Measurements from ENCODE around the gene NRXN3. TPM values are rescaled to one million over a fixed set of nuclear protein-coding genes. Genes with fewer than 3 reads are reported as not detected.

NRXN3 gene
- total and polyA plus RNA-seq, 2 donors (not counting 1 experiment from before 2014, with no cell fraction given) = 0.83 to 34.6 TPM

DNA sequence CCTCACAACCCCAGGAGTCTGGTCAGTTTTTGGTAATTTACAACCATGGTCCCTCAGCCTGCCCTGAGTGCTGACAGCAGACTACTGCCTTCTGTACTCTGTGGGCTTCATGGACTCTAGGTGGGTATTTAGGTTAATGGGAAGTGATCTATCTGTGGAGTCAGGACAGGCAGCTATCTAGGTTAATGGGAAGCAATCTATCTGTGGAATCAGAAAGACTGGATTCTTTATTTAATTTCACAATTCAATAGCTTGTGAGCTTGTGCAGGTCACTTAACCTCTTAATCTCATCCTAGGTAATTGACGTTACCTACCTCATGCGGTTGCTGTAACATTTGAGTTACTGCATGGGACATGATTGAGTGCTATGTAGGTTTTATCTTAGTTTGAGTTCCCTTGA is 777.5 kb downstream of the NRXN3 start:
- Histone ChIP-seq H3K9me3 (ENCODE audit: control insufficient read depth, insufficient read depth, low read depth, low read length) (no peaks in the 10 kb centered on the region), H3K79me2 (ENCODE audit: control insufficient read depth, insufficient read depth, low read length) (no peaks in the 10 kb centered on the region), H2AFZ (ENCODE audit: low read length) (no peak overlapping the region), H3K36me3 (ENCODE audit: control insufficient read depth, insufficient read depth, low read length) (no peaks in the 10 kb centered on the region), H3K4me1 (ENCODE audit: control insufficient read depth, extremely low read depth, insufficient read depth, low read length) (no peaks in the 10 kb centered on the region), H3K27me3 (ENCODE audit: control insufficient read depth, insufficient read depth, low read length) (no peaks in the 10 kb centered on the region), H3K9ac (ENCODE audit: insufficient read depth, low read length) (no peak overlapping the region), H3K27ac (ENCODE audit: insufficient read depth, low read length) (no peak overlapping the region), H3K4me2 (ENCODE audit: extremely low read depth, insufficient read depth, low read length) (no peak overlapping the region), H4K20me1 (ENCODE audit: control insufficient read depth, extremely low read depth, insufficient read depth, low read length) (no peaks in the 10 kb centered on the region), H3K4me3 (replicated peaks in 1 of 4; ENCODE audit: control extremely low read depth in 1 of 4, insufficient read depth in 1 of 4, low read depth in 3 of 4, low read length in 4 of 4) (no peak overlapping the region)
- no peak for DNase-seq (ENCODE audit: low read depth in 2 of 2)
- TF ChIP-seq EZH2 (IDR thresholded peaks at IDR 0.05; ENCODE audit: low read length, missing control alignments) (no peak), CTCF (conservative IDR thresholded peaks at IDR 0.05 in 1 of 2, IDR thresholded peaks at IDR 0.05 in 1 of 2; ENCODE audit: low read depth in 1 of 2, low read length in 2 of 2) (no peak)

- Histone ChIP-seq H3K4me1 (ENCODE audit: control insufficient read depth, extremely low read depth, insufficient read depth, low read length) (no peaks in the 10 kb centered on the region), H3K4me3 (replicated peaks in 1 of 4; ENCODE audit: control extremely low read depth in 1 of 4, insufficient read depth in 1 of 4, low read depth in 3 of 4, low read length in 4 of 4) (no peak overlapping the region), H3K36me3 (ENCODE audit: control insufficient read depth, insufficient read depth, low read length) (no peaks in the 10 kb centered on the region), H4K20me1 (ENCODE audit: control insufficient read depth, extremely low read depth, insufficient read depth, low read length) (no peaks in the 10 kb centered on the region), H3K4me2 (ENCODE audit: extremely low read depth, insufficient read depth, low read length) (no peak overlapping the region), H3K9me3 (ENCODE audit: control insufficient read depth, insufficient read depth, low read depth, low read length) (no peaks in the 10 kb centered on the region), H3K79me2 (ENCODE audit: control insufficient read depth, insufficient read depth, low read length) (no peaks in the 10 kb centered on the region), H3K27me3 (ENCODE audit: control insufficient read depth, insufficient read depth, low read length) (no peaks in the 10 kb centered on the region), H3K27ac (ENCODE audit: insufficient read depth, low read length) (no peak overlapping the region), H3K9ac (ENCODE audit: insufficient read depth, low read length) (no peak overlapping the region), H2AFZ (ENCODE audit: low read length) (no peak overlapping the region)
- TF ChIP-seq CTCF (conservative IDR thresholded peaks at IDR 0.05 in 1 of 2, IDR thresholded peaks at IDR 0.05 in 1 of 2; ENCODE audit: low read depth in 1 of 2, low read length in 2 of 2) (no peak), EZH2 (IDR thresholded peaks at IDR 0.05; ENCODE audit: low read length, missing control alignments) (no peak)
- DNase-seq (ENCODE audit: low read depth in 2 of 2) = peak in 1 of 2 donors; percentile 87
Observed at GRCh38 chr14:78950649-78951048, 780.5 kb downstream of the NRXN3 start.

- TF ChIP-seq EZH2 (IDR thresholded peaks at IDR 0.05; ENCODE audit: low read length, missing control alignments) = no peak
- no peak for TF ChIP-seq CTCF (conservative IDR thresholded peaks at IDR 0.05 in 1 of 2, IDR thresholded peaks at IDR 0.05 in 1 of 2; ENCODE audit: low read depth in 1 of 2, low read length in 2 of 2)
- no peak overlapping the region for H2AFZ ChIP-seq (ENCODE audit: low read length)
Observed at GRCh38 chr14:78951602-78952001, 781.4 kb downstream of the NRXN3 start.

More at GRCh38 chr14:78951602-78952001, 781.4 kb downstream of the NRXN3 start:
- Histone ChIP-seq H3K36me3 (ENCODE audit: control insufficient read depth, insufficient read depth, low read length) (no peaks in the 10 kb centered on the region), H3K27me3 (ENCODE audit: control insufficient read depth, insufficient read depth, low read length) (no peaks in the 10 kb centered on the region), H3K79me2 (ENCODE audit: control insufficient read depth, insufficient read depth, low read length) (no peaks in the 10 kb centered on the region), H4K20me1 (ENCODE audit: control insufficient read depth, extremely low read depth, insufficient read depth, low read length) (no peaks in the 10 kb centered on the region), H3K4me3 (replicated peaks in 1 of 4; ENCODE audit: control extremely low read depth in 1 of 4, insufficient read depth in 1 of 4, low read depth in 3 of 4, low read length in 4 of 4) (no peak overlapping the region), H3K9ac (ENCODE audit: insufficient read depth, low read length) (no peak overlapping the region), H3K27ac (ENCODE audit: insufficient read depth, low read length) (no peak overlapping the region), H3K9me3 (ENCODE audit: control insufficient read depth, insufficient read depth, low read depth, low read length) (no peaks in the 10 kb centered on the region), H3K4me1 (ENCODE audit: control insufficient read depth, extremely low read depth, insufficient read depth, low read length) (no peaks in the 10 kb centered on the region), H3K4me2 (ENCODE audit: extremely low read depth, insufficient read depth, low read length) (no peak overlapping the region)
- DNase-seq (ENCODE audit: low read depth in 2 of 2) = peak in 1 of 2 donors; percentile 44

All from fibroblast of lung (primary cell).